ENCODE measurements around the gene BCL11B.

GRCh38 chr14:99173086-99173485 lies 98.9 kb downstream of the BCL11B start:
- TF ChIP-seq CTCF (IDR thresholded peaks at IDR 0.05), result no peak
- no peak for TF ChIP-seq POLR2AphosphoS5 (IDR thresholded peaks at IDR 0.05)
- TF ChIP-seq POLR2A (IDR thresholded peaks at IDR 0.05), result no peak
- TF ChIP-seq EP300 (IDR thresholded peaks at IDR 0.05), result no peak

Data from upper lobe of left lung (tissue), 4 donors.